LHCN-M2 (cell line): Measurements from ENCODE around the gene GLTPD2. TPM values are rescaled to one million over a fixed set of nuclear protein-coding genes. Genes with fewer than 3 reads are reported as not detected.

Source experiments
- DNase-seq: peaks from one replicate; pipeline ENCODE4 v3.0.0-alpha.2; 2012; ENCODE audit warnings: low read depth
- total RNA-seq: library from RNA; depleted of rRNA; stranded (reverse); fragments of >200 nt; gene quantifications from 2 replicates; pipeline ENCODE4 v1.2.3, GENCODE V29; 2014

GLTPD2 gene
- total RNA-seq, 1 experiment from 2014 or later, result not detected

DNA sequence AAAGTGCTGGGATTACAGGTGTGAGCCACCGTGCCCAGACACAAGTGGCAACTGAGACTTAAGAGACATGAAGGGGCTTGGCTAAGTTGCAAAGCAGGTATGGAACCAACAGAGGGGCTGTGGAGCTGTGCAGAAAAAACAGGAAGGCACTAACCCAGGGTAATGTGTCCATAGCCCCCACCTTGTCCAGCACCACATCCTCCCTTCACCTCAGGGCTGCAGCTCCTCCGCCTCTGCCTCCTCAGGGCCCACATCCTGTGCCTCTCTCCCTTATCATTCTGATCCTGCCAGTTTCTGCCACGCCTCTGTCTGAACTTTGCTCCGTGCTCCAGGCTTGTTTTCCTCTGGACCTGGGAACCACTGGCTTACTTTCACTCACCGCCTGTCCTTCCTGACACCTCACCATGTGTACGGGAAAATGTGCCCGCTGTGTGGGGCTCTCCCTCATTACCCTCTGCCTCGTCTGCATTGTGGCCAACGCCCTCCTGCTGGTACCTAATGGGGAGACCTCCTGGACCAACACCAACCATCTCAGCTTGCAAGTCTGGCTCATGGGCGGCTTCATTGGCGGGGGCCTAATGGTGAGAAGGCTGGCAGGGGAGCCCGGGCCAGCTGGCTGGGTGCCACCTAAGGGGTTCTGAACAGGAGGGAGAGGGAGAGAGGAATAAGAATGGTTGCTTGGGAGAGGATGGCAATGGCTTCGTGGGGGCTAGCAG, 17.1 kb upstream of the GLTPD2 start, which contains the start of gene TM4SF5:
TSS of gene TM4SF5 (plus strand) at position 368 of the 716 bp plus-strand sequence. CDS start at position 405, 37 bp downstream.
- no peak for DNase-seq

DNA sequence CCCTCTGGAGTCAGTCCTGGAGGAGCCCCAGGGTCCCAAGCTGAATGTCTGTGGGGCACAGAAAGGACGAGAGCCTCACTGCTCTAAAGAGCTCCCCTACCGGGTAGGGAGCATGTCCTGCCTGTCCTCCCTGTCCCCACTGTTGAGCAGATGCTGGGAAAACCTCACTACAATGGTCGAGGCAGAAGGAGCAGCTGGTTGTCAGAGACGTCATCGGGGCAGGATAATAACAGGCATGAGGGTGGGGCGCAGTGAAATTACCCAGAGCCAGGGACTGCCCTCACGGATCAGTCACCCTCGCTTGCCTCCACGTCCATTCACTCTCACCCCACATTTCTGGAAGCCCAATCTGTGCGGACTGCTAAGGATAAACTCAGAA, 16.5 kb upstream of the GLTPD2 start:
- no peak for DNase-seq

DNA sequence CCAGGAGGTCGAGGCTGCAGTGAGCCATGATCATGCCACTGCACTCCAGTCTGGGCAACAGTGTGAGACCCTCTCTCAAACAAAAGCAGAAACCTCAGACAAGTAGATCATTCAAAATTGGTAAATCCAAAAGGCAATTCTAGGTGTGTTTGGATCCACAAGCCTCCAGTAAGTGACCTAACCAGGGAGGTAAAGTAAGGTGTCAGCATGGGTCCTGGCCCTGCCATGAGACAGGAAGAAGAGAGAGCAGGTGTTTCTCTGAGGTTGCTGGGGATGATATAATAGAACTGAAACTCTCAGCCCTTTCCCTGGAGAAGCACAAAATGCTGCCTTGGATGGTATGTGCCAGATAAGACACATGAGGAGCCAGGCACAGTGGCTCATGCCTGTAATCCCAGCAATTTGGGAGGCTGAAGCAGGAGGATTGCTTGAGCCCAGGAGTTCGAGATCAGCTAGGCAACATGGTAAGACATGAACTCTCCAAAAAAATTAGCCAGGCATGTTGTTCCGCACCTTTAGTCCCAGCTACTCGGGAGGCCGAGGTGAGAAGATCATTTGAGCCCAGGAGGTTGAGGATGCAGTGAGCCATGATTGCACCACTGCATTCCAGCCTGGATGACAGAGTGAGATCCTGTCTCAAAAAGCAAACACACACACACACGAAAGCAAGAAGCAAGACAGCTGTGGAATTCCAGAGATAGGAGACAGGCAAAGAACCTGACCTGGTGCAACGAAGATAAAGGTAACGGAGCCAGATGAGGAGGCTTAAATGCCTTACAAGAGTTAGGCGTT, 10.6 kb upstream of the GLTPD2 start:
- DNase-seq, result no peak

- DNase-seq, result no peak
Measured at GRCh38 chr17:4780325-4780955, 8.3 kb upstream of the GLTPD2 start.

DNA sequence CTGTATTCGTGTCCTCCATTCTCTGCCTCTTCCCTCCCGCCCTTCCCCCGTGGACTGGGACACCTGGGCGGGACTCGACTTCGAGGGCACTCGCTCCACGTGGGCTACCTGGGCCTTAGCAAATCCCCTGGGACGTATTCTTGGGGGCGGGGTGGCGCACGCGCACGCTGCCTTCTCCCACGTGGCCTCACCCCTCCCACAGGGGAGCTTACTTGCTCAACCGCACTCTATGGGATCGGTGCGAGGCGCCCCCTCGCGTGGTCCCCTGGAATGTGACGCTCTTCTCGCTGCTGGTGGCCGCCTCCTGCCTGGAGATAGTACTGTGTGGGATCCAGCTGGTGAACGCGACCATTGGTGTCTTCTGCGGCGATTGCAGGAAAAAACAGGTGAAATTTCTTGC, 6.1 kb upstream of the GLTPD2 start:
- DNase-seq, result no peak

DNA sequence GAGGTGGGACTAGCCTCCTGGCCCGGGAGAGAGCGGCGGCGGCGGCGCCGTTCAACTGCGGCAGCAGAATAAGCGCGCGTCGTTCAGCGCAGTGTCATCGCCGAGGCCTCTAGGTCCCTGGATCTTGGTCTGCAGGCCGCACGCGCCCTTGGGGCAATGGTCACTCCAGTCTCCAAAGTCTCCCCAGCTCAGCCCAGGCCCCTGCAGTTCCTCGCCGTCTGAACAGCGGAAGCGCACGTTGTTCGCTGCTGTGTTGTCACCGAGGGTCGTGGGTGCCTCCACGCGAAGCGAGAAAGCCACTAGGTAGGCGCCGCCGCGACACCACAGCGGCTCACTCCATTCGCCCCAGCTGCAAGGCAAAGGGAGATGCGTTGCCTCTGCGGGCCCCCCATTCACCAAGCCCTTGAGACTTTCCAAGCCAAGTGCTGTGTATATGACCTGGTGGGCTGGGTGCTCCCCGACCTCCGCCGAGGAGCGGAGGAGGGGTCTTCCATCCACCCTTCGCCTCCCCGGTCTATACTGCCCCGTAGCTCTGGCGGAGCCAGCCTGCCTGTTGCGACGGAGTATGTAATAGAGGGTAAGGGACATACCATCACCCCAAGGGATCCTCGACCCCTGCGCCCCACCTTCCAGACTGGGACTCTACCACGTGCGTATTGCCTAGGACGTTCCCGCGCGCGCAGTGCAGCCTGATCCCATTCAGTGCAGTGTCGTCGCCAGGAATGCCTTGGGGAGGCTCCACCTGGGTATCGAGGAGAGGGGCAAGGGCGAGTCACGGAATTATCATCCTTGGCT, 3.3 kb upstream of the GLTPD2 start:
- DNase-seq, result no peak

DNA sequence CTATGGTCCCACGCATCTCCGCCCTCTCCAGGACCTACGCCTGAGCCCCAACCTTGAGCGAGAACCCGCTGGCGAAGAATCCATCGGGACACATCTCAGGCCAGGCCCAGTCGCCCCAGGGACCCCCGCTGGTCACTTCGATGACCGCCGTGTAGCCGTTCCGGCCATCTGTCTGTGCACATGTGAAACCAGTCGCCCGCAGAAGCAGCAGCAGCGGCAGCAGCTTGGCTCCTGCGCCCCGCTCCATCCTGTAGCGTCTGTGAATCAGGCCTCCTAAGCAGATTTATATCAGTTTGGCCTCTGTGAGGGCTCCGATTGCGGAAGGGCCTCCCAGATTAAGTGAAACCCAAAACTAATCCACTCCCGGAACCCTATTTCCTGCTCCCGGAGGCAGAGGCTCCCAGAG, 2.7 kb upstream of the GLTPD2 start, which contains the start of gene VMO1:
TSS of gene VMO1 (minus strand) at position 259 of the 406 bp plus-strand sequence. CDS start at position 247, 12 bp downstream.
- peak; percentile 44 for DNase-seq

GRCh38 chr17:4786516-4786915, 2.2 kb upstream of the GLTPD2 start:
- DNase-seq, result no peak

DNA sequence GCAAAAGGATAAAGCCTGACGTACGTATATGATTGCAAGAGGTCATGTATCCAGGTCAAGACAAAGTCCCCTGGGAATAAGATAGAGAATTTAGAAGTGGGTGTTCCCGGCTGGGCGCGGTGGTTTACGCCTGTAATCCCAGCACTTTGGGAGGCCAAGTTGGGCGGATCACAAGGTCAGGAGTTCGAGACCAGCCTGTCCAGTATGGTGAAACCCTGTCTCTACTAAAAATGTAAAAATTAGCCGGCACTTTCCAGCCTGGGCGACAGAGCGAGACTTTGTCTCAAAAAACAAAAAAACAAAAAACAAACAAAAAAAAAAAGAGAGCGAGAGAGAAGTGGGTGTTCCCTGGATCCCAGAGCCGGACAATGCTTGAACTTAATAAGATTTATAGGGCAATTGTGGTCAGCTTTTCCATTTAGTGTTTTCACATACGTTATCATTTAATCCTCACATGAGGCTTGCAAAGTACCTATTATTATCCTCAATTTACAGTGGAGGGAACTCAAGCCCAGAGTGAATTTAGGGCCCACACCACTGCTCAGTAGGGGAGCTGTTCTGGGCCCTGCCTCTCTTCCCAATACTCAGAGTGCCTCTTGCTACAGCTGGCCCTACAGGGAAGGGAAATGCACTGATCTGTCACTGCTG, 481 bp upstream of the GLTPD2 start:
- DNase-seq, result no peak

GRCh38 chr17:4789701-4789950, 862 bp downstream of the GLTPD2 start:
- DNase-seq, result no peak

DNA sequence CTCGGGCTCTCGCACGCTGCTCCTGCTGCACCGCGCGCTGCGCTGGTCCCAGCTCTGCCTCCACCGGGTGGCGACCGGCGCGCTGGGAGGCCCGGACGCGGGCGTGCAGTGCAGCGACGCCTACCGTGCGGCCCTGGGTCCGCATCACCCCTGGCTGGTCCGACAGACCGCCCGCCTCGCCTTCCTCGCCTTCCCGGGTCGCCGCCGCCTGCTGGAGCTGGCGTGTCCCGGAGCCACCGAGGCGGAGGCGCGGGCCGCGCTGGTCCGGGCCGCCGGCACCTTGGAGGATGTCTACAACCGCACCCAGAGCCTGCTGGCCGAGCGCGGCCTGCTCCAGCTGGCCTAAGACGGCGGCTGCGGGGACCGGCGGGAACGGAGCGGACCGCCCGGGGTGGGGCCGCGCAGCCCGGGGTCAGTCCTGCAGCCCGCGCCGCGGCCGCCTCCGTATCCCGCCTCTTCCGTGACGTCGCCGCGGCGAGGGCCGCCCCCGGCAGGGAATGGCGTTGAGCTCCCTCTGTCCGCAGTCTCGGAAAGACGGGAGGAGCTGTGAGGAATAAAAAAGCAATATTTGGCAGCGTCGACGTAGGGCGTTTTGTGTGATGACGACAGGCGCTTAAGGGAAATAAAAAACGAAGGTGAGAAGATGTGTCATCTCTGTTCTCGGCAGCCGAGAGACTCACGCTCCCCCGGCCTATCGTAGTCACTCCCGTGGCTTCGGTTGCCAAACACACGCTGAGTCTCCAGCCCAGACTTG, 1.4 kb downstream of the GLTPD2 start:
- DNase-seq, result peak; percentile 92

DNA sequence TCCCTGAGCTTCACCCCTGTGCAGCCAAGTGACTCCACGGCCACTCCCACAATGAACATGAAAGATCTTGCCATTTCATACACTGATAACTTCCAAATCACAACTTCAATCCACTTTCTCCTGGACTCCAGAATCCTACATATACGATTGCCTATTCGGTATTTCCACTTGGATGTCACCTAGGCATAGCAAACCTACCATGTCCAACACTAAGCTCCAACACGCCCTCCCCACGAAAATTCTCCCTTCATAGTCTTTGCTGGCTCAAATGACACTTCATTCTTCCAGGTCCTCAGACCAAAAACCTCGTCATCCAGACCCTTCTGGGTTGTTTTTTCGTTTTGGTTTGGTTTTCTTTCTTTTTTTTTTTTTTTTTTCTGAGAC, 1.9 kb downstream of the GLTPD2 start:
- no peak for DNase-seq

GRCh38 chr17:4795168-4795567, 6.4 kb downstream of the GLTPD2 start:
- no peak for DNase-seq

- DNase-seq, result peak; percentile 29
Measured at GRCh38 chr17:4796552-4796920, 7.8 kb downstream of the GLTPD2 start.

DNA sequence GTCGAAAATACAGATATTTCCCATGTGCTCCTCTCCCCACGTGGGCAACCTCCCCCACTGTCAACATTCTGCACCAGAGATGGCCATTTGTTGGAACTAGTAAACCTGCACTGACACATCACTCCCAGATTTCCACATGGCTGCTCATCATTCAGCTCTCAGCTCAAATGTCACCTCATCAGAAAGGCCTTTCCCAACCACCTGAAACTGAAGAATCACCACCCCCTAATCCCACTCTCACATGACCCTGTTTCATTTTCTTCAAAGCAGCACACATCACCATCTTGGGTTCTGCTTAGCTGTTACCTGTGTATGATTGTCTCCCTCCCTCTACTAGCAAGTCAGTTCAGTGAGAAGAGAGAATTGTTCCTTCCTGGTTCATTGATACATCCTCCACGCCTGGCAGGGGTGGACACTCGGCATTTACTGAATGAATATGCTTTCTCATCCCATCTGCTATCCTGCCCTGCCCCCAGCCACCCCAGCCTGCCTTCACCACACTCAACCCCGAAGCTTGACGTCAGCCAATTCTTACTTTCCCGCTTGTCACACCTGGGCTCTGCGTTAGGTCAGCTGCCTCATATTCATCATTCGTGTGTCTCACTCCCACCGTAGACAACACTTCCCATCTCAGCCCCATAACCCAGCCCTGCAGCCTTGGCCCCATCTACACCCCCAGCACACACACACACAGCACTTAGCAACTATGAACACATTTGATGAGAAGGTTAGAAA, 11.9 kb downstream of the GLTPD2 start:
- DNase-seq, result no peak

GRCh38 chr17:4802228-4802627, 13.5 kb downstream of the GLTPD2 start, which contains the start of gene C17orf114:
TSS of gene C17orf114 (minus strand) at chr17:4802328.
- DNase-seq, result no peak

DNA sequence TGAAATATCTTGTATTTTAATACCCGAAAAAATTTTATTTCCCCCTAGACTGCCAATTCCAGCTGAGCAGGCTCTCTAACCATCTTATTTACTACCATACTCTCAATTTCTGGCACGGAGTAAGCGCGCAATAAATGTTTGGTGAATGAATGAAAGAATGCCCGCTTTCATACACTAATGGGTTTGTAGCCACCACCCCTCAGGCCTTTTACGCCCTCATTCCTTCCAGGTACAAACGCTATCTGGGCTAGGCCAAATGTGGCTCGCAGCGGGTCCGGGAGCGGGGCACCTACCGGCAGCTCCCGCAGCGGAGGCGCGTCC, 17.7 kb downstream of the GLTPD2 start:
- DNase-seq, result no peak

GRCh38 chr17:4806777-4807604, 18.2 kb downstream of the GLTPD2 start, which contains the start of gene PLD2:
TSS of gene PLD2 (plus strand) at chr17:4807152. CDS start at chr17:4807773, 621 bp downstream.
- DNase-seq, result peak; percentile 69
